Hypothalamus (tissue), 51 donors: Measurements from ENCODE around the gene PCDHB15.
"Not testable (repeated sequence)": the region's sequence is repeated elsewhere in the genome, so short reads cannot be mapped to it uniquely, and the experiment has no call there.

Experiments
- DNase-seq, 51 donors: peaks; one replicate each; lab custom pipeline; 2025; lab: John Stamatoyannopoulos, UW

PCDHB15 gene

GRCh38 chr5:141245250-141245717, at the start of gene PCDHB15:
Gene PCDHB15, plus strand, starts transcription at chr5:141245395. Its CDS starts 184 bp downstream, at chr5:141245579.
- peak in 15 of 51 donors; percentile 1 to 30 (median 9) for DNase-seq

- no peak for DNase-seq
These were observed 48.8 kb upstream of the PCDHB15 start for GRCh38 chr5:141196363-141196762.

GRCh38 chr5:141199359-141200235, 45.6 kb upstream of the PCDHB15 start, which contains the start of gene PCDHB11:
Gene PCDHB11, plus strand, starts transcription at chr5:141199627. Its CDS starts 148 bp downstream, at chr5:141199775.
- no peak for DNase-seq

- not testable (repeated sequence) for DNase-seq
These were observed 44.1 kb upstream of the PCDHB15 start for GRCh38 chr5:141201126-141201525.

GRCh38 chr5:141201646-141202045, 43.5 kb upstream of the PCDHB15 start:
- DNase-seq, result not testable (repeated sequence)

- DNase-seq, result no peak
These were observed 36.7 kb upstream of the PCDHB15 start, which contains the start of gene PCDHB12 for GRCh38 chr5:141208478-141208877. Gene PCDHB12, plus strand, starts transcription at chr5:141208719. Its CDS starts 189 bp downstream, at chr5:141208908.

- not testable (repeated sequence) for DNase-seq
These were observed 34.9 kb upstream of the PCDHB15 start for GRCh38 chr5:141210281-141210680.

- not testable (repeated sequence) for DNase-seq
These were observed 34.3 kb upstream of the PCDHB15 start for GRCh38 chr5:141210849-141211248.

- peak in 10 of 51 donors; percentile 3 to 33 (median 12) for DNase-seq
These were observed 31.4 kb upstream of the PCDHB15 start, which contains the start of gene PCDHB13 for GRCh38 chr5:141213656-141214339. Gene PCDHB13, plus strand, starts transcription at chr5:141213919. Its CDS starts 205 bp downstream, at chr5:141214124.

- not testable (repeated sequence) for DNase-seq
These were observed 30.6 kb upstream of the PCDHB15 start for GRCh38 chr5:141214583-141214982.

GRCh38 chr5:141215504-141215903, 29.7 kb upstream of the PCDHB15 start:
- DNase-seq, result not testable (repeated sequence)

- DNase-seq, result not testable (repeated sequence)
These were observed 29.2 kb upstream of the PCDHB15 start for GRCh38 chr5:141216035-141216434.

GRCh38 chr5:141223112-141223783, 21.9 kb upstream of the PCDHB15 start, which contains the start of gene PCDHB14:
Gene PCDHB14, plus strand, starts transcription at chr5:141223343. Its CDS starts 163 bp downstream, at chr5:141223506.
- no peak for DNase-seq

- DNase-seq, result not testable (repeated sequence)
These were observed 20.4 kb upstream of the PCDHB15 start for GRCh38 chr5:141224844-141225243.

- DNase-seq, result not testable (repeated sequence)
These were observed 19.8 kb upstream of the PCDHB15 start for GRCh38 chr5:141225421-141225820.

GRCh38 chr5:141234109-141234667, 11.0 kb upstream of the PCDHB15 start:
- DNase-seq, result no peak

- not testable (repeated sequence) for DNase-seq
These were observed 9.3 kb upstream of the PCDHB15 start for GRCh38 chr5:141235922-141236321.

- DNase-seq, result no peak
These were observed 8.5 kb upstream of the PCDHB15 start for GRCh38 chr5:141236516-141237313.

- no peak for DNase-seq
These were observed 3.7 kb upstream of the PCDHB15 start for GRCh38 chr5:141241496-141241895.
